Measurements from ENCODE around the gene FARSA.

DNA sequence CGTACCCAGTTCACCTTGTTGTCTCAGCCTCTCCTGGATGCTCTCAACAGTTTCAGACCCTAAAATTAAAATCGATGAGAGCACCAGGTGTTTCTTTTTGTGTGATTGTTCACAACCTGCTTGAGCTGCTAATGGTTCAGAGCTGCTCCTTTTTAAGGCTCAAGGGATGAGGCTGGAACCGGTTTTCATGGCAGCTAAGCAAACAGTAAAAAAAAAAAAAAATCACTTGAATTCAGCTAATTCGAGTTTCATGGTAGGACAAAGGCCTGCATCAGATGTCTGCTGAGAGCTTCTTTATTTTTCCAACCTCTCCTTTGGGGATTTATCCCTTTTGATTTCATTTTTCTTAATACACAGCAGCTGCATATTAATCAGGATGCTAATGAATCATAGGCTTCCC lies 20.9 kb downstream of the FARSA start:
- TF ChIP-seq GTF2F1 (IDR thresholded peaks at IDR 0.05; ENCODE audit: borderline replicate concordance, low read depth, low read length) (no peak), POLR2A (IDR thresholded peaks at IDR 0.05; ENCODE audit: control extremely low read depth in 1 of 2, low read depth in 2 of 2, low read length in 2 of 2) (no peak), TAF1 (IDR thresholded peaks at IDR 0.05; ENCODE audit: low read depth, low read length) (no peak), NRF1 (IDR thresholded peaks at IDR 0.05; ENCODE audit: low read depth, low read length) (no peak), RXRA (IDR thresholded peaks at IDR 0.05; ENCODE audit: insufficient read depth, low read depth, low read length) (no peak), CEBPB (IDR thresholded peaks at IDR 0.05; ENCODE audit: low read depth, low read length) (no peak), EGR1 (IDR thresholded peaks at IDR 0.05; ENCODE audit: borderline replicate concordance, low read depth, low read length) (no peak), MAFK (IDR thresholded peaks at IDR 0.05; ENCODE audit: low read depth, low read length) (no peak)
- TF ChIP-seq, protein P1, sequence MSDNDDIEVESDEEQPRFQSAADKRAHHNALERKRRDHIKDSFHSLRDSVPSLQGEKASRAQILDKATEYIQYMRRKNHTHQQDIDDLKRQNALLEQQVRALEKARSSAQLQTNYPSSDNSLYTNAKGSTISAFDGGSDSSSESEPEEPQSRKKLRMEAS (IDR thresholded peaks at IDR 0.05), result no peak
